ENCODE results near the gene LMF2. TPM values are rescaled to one million over a fixed set of nuclear protein-coding genes. Genes with fewer than 3 reads are reported as not detected.

LMF2 gene
- polyA plus RNA-seq, 6 donors from 2014 or later = 6.4 to 20.9 (median 10.1) TPM

- no peaks in the 10 kb centered on the region for H3K9me3 Mint-ChIP-seq
- H3K27me3 Mint-ChIP-seq = no peaks in the 10 kb centered on the region
- DNase-seq (no peak), ATAC-seq (ENCODE audit: low read depth in 2 of 2) (no peak)
- peaks cover 17 to 23% (median 20%) of the 10 kb centered on the region in 3 donors for H3K4me1 Mint-ChIP-seq
- H3K27ac Mint-ChIP-seq = no peak overlapping the region
- peaks cover 0 to 5% of the 10 kb centered on the region in 2 donors for H3K36me3 Mint-ChIP-seq
- no peak overlapping the region for H3K4me3 Mint-ChIP-seq
Measured at GRCh38 chr22:50516891-50517290, 9.4 kb upstream of the LMF2 start.

DNA sequence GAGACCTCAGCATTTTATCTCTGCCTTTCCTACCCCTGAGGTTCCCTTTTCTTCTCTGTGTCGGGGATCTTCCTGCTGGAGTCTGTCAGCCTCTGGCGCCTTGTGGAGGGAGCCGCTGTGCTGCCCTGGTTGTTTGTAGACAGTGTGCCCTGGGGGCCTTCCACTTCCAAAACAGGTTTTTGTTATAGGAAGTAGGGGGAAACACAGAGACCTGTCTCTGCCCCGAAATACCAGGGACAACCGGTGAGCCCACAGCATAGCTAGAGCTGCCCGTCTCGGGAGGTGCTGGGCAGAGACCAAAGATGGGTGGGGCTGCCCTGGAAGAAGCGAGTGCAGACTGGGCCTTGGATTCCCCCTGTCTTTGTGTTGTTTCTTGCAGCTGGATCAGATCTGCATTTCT lies 8.6 kb upstream of the LMF2 start:
- ATAC-seq (ENCODE audit: low read depth in 2 of 2) (no peak), DNase-seq (no peak)
- Mint-ChIP-seq H3K4me1 (peaks cover 16 to 23% (median 20%) of the 10 kb centered on the region in 3 donors), H3K4me3 (peak overlapping the region in 1 of 8 donors; percentile 27), H3K27ac (no peak overlapping the region), H3K27me3 (no peaks in the 10 kb centered on the region), H3K36me3 (peaks cover 0 to 5% of the 10 kb centered on the region in 2 donors), H3K9me3 (no peaks in the 10 kb centered on the region)

- no peak for DNase-seq
- H3K36me3 Mint-ChIP-seq = peaks cover 0 to 5% of the 10 kb centered on the region in 2 donors
- no peaks in the 10 kb centered on the region for H3K9me3 Mint-ChIP-seq
- H3K27ac Mint-ChIP-seq = no peak overlapping the region
- H3K27me3 Mint-ChIP-seq = no peaks in the 10 kb centered on the region
- ATAC-seq (ENCODE audit: low read depth in 2 of 2) = no peak
- peaks cover 28 to 35% (median 31%) of the 10 kb centered on the region in 3 donors for H3K4me1 Mint-ChIP-seq
- H3K4me3 Mint-ChIP-seq = no peak overlapping the region
Measured at GRCh38 chr22:50513175-50513574, 5.7 kb upstream of the LMF2 start.

DNA sequence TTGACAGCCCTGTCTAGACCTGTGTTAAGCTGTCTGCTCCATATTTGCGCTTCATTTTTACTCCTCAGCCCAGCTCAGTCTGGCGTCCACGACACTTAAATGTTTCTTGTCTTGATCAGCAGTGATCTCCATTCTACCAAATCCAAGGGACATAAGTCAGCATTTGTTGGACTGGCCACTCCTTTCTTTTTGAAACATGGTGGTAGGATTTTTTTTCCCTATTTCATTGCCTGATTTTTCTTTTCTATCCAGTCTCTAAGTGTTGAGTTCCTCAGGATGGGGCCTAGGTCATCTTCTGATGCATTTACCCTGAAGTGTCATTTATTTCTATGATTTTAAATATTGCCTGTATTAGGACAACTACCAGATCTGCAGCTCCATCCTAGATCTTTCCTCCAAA lies 1.4 kb upstream of the LMF2 start:
- H3K27me3 Mint-ChIP-seq = no peaks in the 10 kb centered on the region
- peak overlapping the region; percentile 91 to 98 (median 96) for H3K4me3 Mint-ChIP-seq
- no peaks in the 10 kb centered on the region for H3K9me3 Mint-ChIP-seq
- no peaks in the 10 kb centered on the region for H3K36me3 Mint-ChIP-seq
- DNase-seq (no peak), ATAC-seq (ENCODE audit: low read depth in 2 of 2) (no peak)
- peaks cover 18 to 26% (median 23%) of the 10 kb centered on the region in 3 donors for H3K4me1 Mint-ChIP-seq
- peak overlapping the region; percentile 94 to 99 (median 98) for H3K27ac Mint-ChIP-seq

- Mint-ChIP-seq H3K4me3 (peak within 1 kb of the TSS; percentile 95 to 98 (median 96)), H3K27me3 (no peaks in the 10 kb centered on the region), H3K4me1 (peaks cover 18 to 24% (median 20%) of the 10 kb centered on the region in 3 donors), H3K27ac (peak within 1 kb of the TSS; percentile 95 to 99 (median 99)), H3K9me3 (no peaks in the 10 kb centered on the region), H3K36me3 (no peaks in the 10 kb centered on the region)
- DNase-seq = peak; percentile 97
- peak; percentile 66 to 71 for ATAC-seq (ENCODE audit: low read depth in 2 of 2)
Measured at GRCh38 chr22:50507991-50508884, 736 bp upstream of the LMF2 start, which contains the start of gene NCAPH2. Gene NCAPH2 (plus strand): TSS chr22:50508224. CDS start chr22:50508338, 114 bp downstream.

GRCh38 chr22:50506611-50507420 lies 686 bp downstream of the LMF2 start:
- ATAC-seq (ENCODE audit: low read depth in 2 of 2) = no peak
- H3K27me3 Mint-ChIP-seq = no peaks in the 10 kb centered on the region
- H3K9me3 Mint-ChIP-seq = no peaks in the 10 kb centered on the region
- H3K4me3 Mint-ChIP-seq = peak overlapping the region; percentile 95 to 98 (median 96)
- DNase-seq = no peak
- H3K36me3 Mint-ChIP-seq = no peaks in the 10 kb centered on the region
- H3K27ac Mint-ChIP-seq = peak overlapping the region; percentile 92 to 99 (median 96)
- peaks cover 18 to 20% (median 19%) of the 10 kb centered on the region in 3 donors for H3K4me1 Mint-ChIP-seq

GRCh38 chr22:50505776-50506610 lies 1.5 kb downstream of the LMF2 start:
- Mint-ChIP-seq H3K27ac (peak overlapping the region in 2 of 6 donors; percentile 51 to 57), H3K4me3 (peak overlapping the region in 7 of 8 donors; percentile 73 to 98 (median 96)), H3K9me3 (no peaks in the 10 kb centered on the region), H3K36me3 (no peaks in the 10 kb centered on the region), H3K27me3 (no peaks in the 10 kb centered on the region), H3K4me1 (peaks cover 18 to 20% (median 19%) of the 10 kb centered on the region in 3 donors)
- no peak for ATAC-seq (ENCODE audit: low read depth in 2 of 2)
- DNase-seq = no peak

- no peaks in the 10 kb centered on the region for H3K36me3 Mint-ChIP-seq
- H3K4me3 Mint-ChIP-seq = peak overlapping the region in 4 of 8 donors; percentile 12 to 96 (median 22)
- no peaks in the 10 kb centered on the region for H3K27me3 Mint-ChIP-seq
- no peaks in the 10 kb centered on the region for H3K9me3 Mint-ChIP-seq
- ATAC-seq (ENCODE audit: low read depth in 2 of 2) (no peak), DNase-seq (no peak)
- H3K4me1 Mint-ChIP-seq = peaks cover 18 to 20% (median 19%) of the 10 kb centered on the region in 3 donors
- no peak overlapping the region for H3K27ac Mint-ChIP-seq
Measured at GRCh38 chr22:50505276-50505775, 2.2 kb downstream of the LMF2 start.

GRCh38 chr22:50504369-50505211 lies 2.9 kb downstream of the LMF2 start:
- Mint-ChIP-seq H3K9me3 (no peaks in the 10 kb centered on the region), H3K27ac (no peak overlapping the region), H3K36me3 (no peaks in the 10 kb centered on the region), H3K4me1 (peaks cover 18% of the 10 kb centered on the region in 3 donors), H3K4me3 (no peak overlapping the region), H3K27me3 (no peaks in the 10 kb centered on the region)
- DNase-seq = no peak
- no peak for ATAC-seq (ENCODE audit: low read depth in 2 of 2)

DNA sequence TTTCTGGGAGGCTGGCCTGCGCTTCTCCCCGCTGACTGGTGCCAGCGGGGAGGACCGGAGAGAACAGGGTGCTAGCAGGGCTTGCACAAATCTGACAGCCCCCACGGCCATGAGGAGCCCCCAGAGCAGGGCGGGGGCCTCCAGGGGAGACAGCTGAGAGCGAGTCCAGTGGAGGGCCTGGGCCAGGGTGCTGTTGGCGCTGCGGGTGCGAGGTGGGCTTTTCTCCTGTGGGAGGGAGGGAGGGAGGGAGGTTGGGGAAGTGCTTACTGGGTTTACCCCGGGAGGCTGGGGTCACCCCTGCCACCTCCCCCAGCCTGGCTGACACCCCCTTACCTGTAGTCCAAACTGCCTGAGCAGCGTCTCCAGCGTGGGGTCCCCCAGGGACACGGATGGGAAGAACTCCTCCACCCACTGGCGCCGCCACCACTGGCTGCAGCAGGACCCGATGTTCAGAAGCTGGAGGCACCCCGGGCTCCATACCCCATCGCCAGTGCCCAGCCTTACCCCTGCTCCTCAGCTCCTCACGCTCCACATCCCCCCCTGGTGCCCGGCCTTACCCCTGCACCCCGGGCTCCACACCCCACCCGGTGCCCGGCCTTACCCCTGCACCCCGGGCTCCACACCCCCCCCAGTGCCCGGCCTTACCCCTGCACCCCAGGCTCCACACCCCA lies 3.9 kb downstream of the LMF2 start:
- H3K9me3 Mint-ChIP-seq = no peaks in the 10 kb centered on the region
- no peak for DNase-seq
- ATAC-seq (ENCODE audit: low read depth in 2 of 2) = no peak
- H3K4me1 Mint-ChIP-seq = peaks cover 9 to 11% (median 11%) of the 10 kb centered on the region in 3 donors
- no peak overlapping the region for H3K27ac Mint-ChIP-seq
- H3K4me3 Mint-ChIP-seq = no peak overlapping the region
- H3K36me3 Mint-ChIP-seq = no peaks in the 10 kb centered on the region
- no peaks in the 10 kb centered on the region for H3K27me3 Mint-ChIP-seq

GRCh38 chr22:50502628-50503474 lies 4.7 kb downstream of the LMF2 start:
- H3K4me3 Mint-ChIP-seq = no peak overlapping the region
- peaks cover 10 to 16% (median 11%) of the 10 kb centered on the region in 3 donors for H3K4me1 Mint-ChIP-seq
- H3K9me3 Mint-ChIP-seq = no peaks in the 10 kb centered on the region
- H3K27me3 Mint-ChIP-seq = no peaks in the 10 kb centered on the region
- H3K36me3 Mint-ChIP-seq = no peaks in the 10 kb centered on the region
- no peak overlapping the region for H3K27ac Mint-ChIP-seq
- DNase-seq (no peak), ATAC-seq (ENCODE audit: low read depth in 2 of 2) (no peak)

All from naive B cell (primary cell).